ENCODE results near the gene DNAH2.

The DNAH2 gene

GRCh38 chr17:7707858-7708750, 9.4 kb upstream of the DNAH2 start:
- no peak for DNase-seq (ENCODE audit: low spot score)
- no peak overlapping the region for H3K27ac ChIP-seq

GRCh38 chr17:7709031-7709430, 8.5 kb upstream of the DNAH2 start:
- TF ChIP-seq, protein P1, sequence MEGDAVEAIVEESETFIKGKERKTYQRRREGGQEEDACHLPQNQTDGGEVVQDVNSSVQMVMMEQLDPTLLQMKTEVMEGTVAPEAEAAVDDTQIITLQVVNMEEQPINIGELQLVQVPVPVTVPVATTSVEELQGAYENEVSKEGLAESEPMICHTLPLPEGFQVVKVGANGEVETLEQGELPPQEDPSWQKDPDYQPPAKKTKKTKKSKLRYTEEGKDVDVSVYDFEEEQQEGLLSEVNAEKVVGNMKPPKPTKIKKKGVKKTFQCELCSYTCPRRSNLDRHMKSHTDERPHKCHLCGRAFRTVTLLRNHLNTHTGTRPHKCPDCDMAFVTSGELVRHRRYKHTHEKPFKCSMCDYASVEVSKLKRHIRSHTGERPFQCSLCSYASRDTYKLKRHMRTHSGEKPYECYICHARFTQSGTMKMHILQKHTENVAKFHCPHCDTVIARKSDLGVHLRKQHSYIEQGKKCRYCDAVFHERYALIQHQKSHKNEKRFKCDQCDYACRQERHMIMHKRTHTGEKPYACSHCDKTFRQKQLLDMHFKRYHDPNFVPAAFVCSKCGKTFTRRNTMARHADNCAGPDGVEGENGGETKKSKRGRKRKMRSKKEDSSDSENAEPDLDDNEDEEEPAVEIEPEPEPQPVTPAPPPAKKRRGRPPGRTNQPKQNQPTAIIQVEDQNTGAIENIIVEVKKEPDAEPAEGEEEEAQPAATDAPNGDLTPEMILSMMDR (IDR thresholded peaks at IDR 0.05), result no peak
- no peak overlapping the region for H3K4me3 ChIP-seq
- DNase-seq (ENCODE audit: low spot score), result peak; percentile 57
- H3K27ac ChIP-seq, result no peak overlapping the region

More at GRCh38 chr17:7707858-7708750, 9.4 kb upstream of the DNAH2 start:
- no peak overlapping the region for H3K4me3 ChIP-seq
- TF ChIP-seq, protein P1 (IDR thresholded peaks at IDR 0.05), result no peak

DNA sequence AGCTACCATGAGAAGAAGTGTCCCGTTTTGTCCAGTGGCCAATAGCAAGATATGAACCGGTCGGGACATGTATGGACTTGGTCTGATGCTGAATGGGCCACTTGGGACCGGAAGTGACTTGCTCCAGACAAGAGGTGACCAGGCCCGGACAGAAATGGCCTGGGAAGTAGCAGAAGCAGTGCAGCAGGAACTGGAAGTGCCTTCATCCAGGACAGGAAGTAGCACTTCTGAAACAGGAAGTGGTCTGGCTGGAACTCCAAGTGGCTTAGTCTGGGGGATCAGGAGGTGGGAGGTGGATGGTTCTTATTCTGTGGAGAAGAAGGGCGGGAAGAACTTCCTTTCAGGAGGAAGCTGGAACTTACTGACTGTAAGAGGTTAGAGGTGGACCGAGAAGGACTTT, 7.2 kb upstream of the DNAH2 start:
- no peak for DNase-seq (ENCODE audit: low spot score)
- TF ChIP-seq, protein P1 (IDR thresholded peaks at IDR 0.05), result no peak
- no peak overlapping the region for H3K4me3 ChIP-seq
- H3K27ac ChIP-seq, result no peak overlapping the region

- Histone ChIP-seq H3K27ac (no peak overlapping the region), H3K4me3 (no peak overlapping the region)
- TF ChIP-seq, protein P1 (IDR thresholded peaks at IDR 0.05), result no peak
- DNase-seq (ENCODE audit: low spot score), result no peak
These were observed 6.3 kb upstream of the DNAH2 start for GRCh38 chr17:7711051-7711755.

DNA sequence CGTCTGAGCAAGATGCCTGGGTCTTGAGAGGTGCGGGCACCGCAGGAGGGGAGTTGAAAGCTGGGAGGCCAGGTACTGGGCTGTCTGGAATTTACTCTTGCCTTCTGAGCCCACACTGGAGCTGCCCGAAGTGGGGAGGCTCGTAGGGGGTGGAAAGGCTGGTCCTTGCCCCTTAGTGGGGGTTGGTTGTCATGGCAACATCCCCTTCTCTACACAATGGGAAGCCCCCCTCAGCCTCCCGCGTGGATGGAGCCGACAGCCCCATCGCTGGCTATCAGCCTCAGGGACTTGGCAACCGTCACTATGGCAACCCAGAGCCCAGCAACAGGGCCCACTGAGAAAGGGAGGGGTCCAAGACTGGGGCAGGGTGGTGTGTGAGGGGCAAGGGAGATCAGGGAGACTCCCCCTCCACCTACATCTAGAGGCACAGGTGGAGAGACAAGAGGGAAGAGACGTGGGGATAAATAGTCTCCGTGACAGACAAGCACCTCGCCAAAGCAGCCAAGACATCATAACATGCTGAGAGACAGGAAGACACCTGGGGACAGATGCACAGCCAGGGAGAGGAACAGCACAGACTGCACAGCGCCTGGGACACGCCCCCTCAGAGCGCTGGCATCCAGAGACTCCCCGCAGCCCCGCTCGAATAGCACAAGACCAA, 5.3 kb upstream of the DNAH2 start:
- TF ChIP-seq, protein P1 (IDR thresholded peaks at IDR 0.05), result no peak
- Histone ChIP-seq H3K4me3 (no peak overlapping the region), H3K27ac (no peak overlapping the region)
- DNase-seq (ENCODE audit: low spot score), result peak; percentile 69

DNA sequence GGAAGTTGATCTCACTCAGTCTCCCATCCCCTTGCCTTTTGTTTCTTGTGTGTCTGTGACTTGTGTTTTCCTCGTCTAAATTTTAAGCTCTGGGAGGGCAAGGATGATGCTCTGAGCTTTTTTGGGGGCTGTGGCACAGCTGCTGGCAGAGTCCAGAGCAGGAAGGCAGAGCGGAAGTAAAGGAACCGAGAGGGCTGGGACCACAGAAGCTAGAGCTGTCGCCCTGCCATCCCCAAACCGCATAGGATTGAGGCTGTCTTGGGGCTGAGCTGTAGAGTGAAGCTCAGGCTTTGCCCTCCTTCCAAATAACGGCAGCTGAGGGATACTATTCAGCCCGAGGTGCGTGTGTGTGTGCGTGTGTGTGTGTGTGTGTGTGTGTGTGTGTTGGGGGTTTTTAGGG, 3.8 kb upstream of the DNAH2 start:
- no peak for DNase-seq (ENCODE audit: low spot score)
- no peak overlapping the region for H3K27ac ChIP-seq
- no peak overlapping the region for H3K4me3 ChIP-seq
- TF ChIP-seq, protein P1 (IDR thresholded peaks at IDR 0.05), result no peak

Measured in coronary artery (tissue), 2 donors.